NCI-H2227 treated with DMSO at 0.1 percent for 48 hours (cell line): ENCODE measurements around the gene ARHGAP22.
"Not testable (repeated sequence)": the region's sequence is repeated elsewhere in the genome, so short reads cannot be mapped to it uniquely, and the experiment has no call there.

Source experiments
- DNase-seq: peaks from one replicate; lab custom pipeline; 2025; lab: John Stamatoyannopoulos, UW

Gene ARHGAP22

GRCh38 chr10:48450233-48450740 is 154.6 kb downstream of the ARHGAP22 start:
- DNase-seq = no peak

- DNase-seq = no peak
Observed at GRCh38 chr10:48449501-48450232, 155.2 kb downstream of the ARHGAP22 start.

GRCh38 chr10:48448796-48449195 is 156.1 kb downstream of the ARHGAP22 start:
- no peak for DNase-seq

GRCh38 chr10:48447356-48448215 is 157.3 kb downstream of the ARHGAP22 start:
- DNase-seq = no peak

GRCh38 chr10:48446785-48447184 is 158.1 kb downstream of the ARHGAP22 start:
- DNase-seq = no peak

- no peak for DNase-seq
Observed at GRCh38 chr10:48445932-48446331, 158.9 kb downstream of the ARHGAP22 start.

- DNase-seq = no peak
Observed at GRCh38 chr10:48444861-48445841, 159.7 kb downstream of the ARHGAP22 start.

- DNase-seq = no peak
Observed at GRCh38 chr10:48444266-48444665, 160.6 kb downstream of the ARHGAP22 start.

GRCh38 chr10:48442809-48443177 is 162.1 kb downstream of the ARHGAP22 start:
- DNase-seq = no peak

GRCh38 chr10:48442090-48442808 is 162.6 kb downstream of the ARHGAP22 start:
- DNase-seq = no peak

GRCh38 chr10:48440771-48441170 is 164.1 kb downstream of the ARHGAP22 start:
- DNase-seq = no peak

GRCh38 chr10:48439581-48440041 is 165.3 kb downstream of the ARHGAP22 start:
- DNase-seq = no peak

GRCh38 chr10:48439031-48439430 is 165.8 kb downstream of the ARHGAP22 start:
- DNase-seq = no peak

- DNase-seq = no peak
Observed at GRCh38 chr10:48437546-48437945, 167.3 kb downstream of the ARHGAP22 start.

GRCh38 chr10:48431871-48432270 is 173.0 kb downstream of the ARHGAP22 start:
- DNase-seq = no peak

- no peak for DNase-seq
Observed at GRCh38 chr10:48430402-48430993, 174.4 kb downstream of the ARHGAP22 start.

- no peak for DNase-seq
Observed at GRCh38 chr10:48429309-48429708, 175.6 kb downstream of the ARHGAP22 start.

- no peak for DNase-seq
Observed at GRCh38 chr10:48428896-48429295, 176.0 kb downstream of the ARHGAP22 start.

- no peak for DNase-seq
Observed at GRCh38 chr10:48423884-48424283, 181.0 kb downstream of the ARHGAP22 start.

- DNase-seq = not testable (repeated sequence)
Observed at GRCh38 chr10:48421862-48422261, 183.0 kb downstream of the ARHGAP22 start.

GRCh38 chr10:48419714-48420113 is 185.2 kb downstream of the ARHGAP22 start:
- no peak for DNase-seq
